Sigmoid colon (tissue), 4 donors: ENCODE measurements around the gene COTL1.

Experiments used
- CTCF ChIP-seq, 4 experiments: fragments of 450-650 bp in 3 of 4; fragments of 200-600 bp in 1 of 4; IDR thresholded peaks; one replicate each; pipeline ENCODE4 v1.5.1; 2016 to 2019; ENCODE audit warnings: antibody characterized with exemption in 4 of 4, mild to moderate bottlenecking in 3 of 4, moderate library complexity in 2 of 4
- POLR2A ChIP-seq, 2 donors: fragments of 450-650 bp; IDR thresholded peaks; one replicate each; pipeline ENCODE4 v1.6.1; 2016; ENCODE audit warnings: antibody characterized with exemption in 2 of 2, mild to moderate bottlenecking in 2 of 2, moderate library complexity in 2 of 2
- POLR2AphosphoS5 ChIP-seq, 4 donors: sonication (generic); formaldehyde crosslinking; IDR thresholded peaks; one replicate each; pipeline ENCODE4 v1.6.1; 2017; ENCODE audit warnings: antibody characterized with exemption in 4 of 4

GRCh38 chr16:84597528-84597896 lies 20.4 kb downstream of the COTL1 start:
- TF ChIP-seq CTCF (IDR thresholded peaks at IDR 0.05) (no peak), POLR2AphosphoS5 (IDR thresholded peaks at IDR 0.05) (no peak), POLR2A (IDR thresholded peaks at IDR 0.05) (no peak)
